Spleen (tissue), 7 donors: ENCODE measurements around the gene BABAM2.

ENCODE experiments used
- POLR2A ChIP-seq, 3 donors: fragments of 450-650 bp; IDR thresholded peaks; one replicate each; pipeline ENCODE4 v1.5.1; 2017; ENCODE audit warnings: antibody characterized with exemption in 3 of 3, mild to moderate bottlenecking in 1 of 3
- POLR2AphosphoS5 ChIP-seq, 3 donors: sonication (generic); formaldehyde crosslinking; IDR thresholded peaks; one replicate each; pipeline ENCODE4 v1.5.1; 2017; ENCODE audit warnings: antibody characterized with exemption in 3 of 3
- TF ChIP-seq, protein P1 (sequence below), 11 experiments: fragments of 200-600 bp in 7 of 11; fragments of 450-650 bp in 4 of 11; sonication (generic) in 4 of 11; IDR thresholded peaks in 8 of 11; conservative IDR thresholded peaks in 3 of 11; 1 replicate in 7 of 11; 2 replicates in 4 of 11; pipeline versions ENCODE4 v1.4.0 to v1.8.0; 2016 to 2021; ENCODE audit warnings: antibody characterized with exemption in 11 of 11, inconsistent platforms in 4 of 11, mild to moderate bottlenecking in 1 of 11
- donor health status: DM: no; HTN: no; CAD: no; lungs with moderate emphysema.
- donor health status: DM: no; HTN: no; CAD: no.
- donor health status: DM: no; HTN: no; CAD: no.

DNA sequence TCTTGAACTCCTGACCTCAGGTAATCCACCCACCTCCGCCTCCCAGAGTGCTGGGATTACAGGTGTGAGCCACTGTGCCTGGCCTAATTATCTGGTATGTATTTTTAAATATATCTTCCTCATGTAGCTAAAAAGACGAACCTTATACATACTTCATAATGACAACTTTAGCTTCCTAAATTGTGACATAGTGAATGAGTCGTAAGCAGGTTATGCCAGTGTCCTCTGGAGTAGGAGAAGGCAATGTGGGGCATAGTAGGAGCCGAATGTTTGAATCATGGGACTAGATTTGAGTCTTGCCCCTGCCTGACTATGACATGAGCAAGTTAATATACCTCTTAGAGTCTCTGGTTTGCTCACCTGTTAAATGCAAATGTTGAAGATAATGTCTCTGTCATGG, 406.4 kb downstream of the BABAM2 start:
- TF ChIP-seq, protein P1, sequence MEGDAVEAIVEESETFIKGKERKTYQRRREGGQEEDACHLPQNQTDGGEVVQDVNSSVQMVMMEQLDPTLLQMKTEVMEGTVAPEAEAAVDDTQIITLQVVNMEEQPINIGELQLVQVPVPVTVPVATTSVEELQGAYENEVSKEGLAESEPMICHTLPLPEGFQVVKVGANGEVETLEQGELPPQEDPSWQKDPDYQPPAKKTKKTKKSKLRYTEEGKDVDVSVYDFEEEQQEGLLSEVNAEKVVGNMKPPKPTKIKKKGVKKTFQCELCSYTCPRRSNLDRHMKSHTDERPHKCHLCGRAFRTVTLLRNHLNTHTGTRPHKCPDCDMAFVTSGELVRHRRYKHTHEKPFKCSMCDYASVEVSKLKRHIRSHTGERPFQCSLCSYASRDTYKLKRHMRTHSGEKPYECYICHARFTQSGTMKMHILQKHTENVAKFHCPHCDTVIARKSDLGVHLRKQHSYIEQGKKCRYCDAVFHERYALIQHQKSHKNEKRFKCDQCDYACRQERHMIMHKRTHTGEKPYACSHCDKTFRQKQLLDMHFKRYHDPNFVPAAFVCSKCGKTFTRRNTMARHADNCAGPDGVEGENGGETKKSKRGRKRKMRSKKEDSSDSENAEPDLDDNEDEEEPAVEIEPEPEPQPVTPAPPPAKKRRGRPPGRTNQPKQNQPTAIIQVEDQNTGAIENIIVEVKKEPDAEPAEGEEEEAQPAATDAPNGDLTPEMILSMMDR (IDR thresholded peaks at IDR 0.05 in 8 of 11, conservative IDR thresholded peaks at IDR 0.05 in 3 of 11): no peak
- TF ChIP-seq POLR2A (IDR thresholded peaks at IDR 0.05) (no peak), POLR2AphosphoS5 (IDR thresholded peaks at IDR 0.05) (no peak)
